Globus pallidus (tissue), 1 donor: ENCODE results near the gene PFDN1.

Experiments used
- DNase-seq: peaks from one replicate; pipeline ENCODE4 v3.0.0-alpha.2; 2015; ENCODE audit warnings: low spot score

Gene PFDN1

GRCh38 chr5:140259500-140259899, 43.4 kb downstream of the PFDN1 start:
- no peak for DNase-seq

GRCh38 chr5:140258873-140259272, 44.0 kb downstream of the PFDN1 start:
- DNase-seq: no peak

- no peak for DNase-seq
Observed at GRCh38 chr5:140258016-140258415, 44.9 kb downstream of the PFDN1 start.

- no peak for DNase-seq
Observed at GRCh38 chr5:140256726-140257125, 46.2 kb downstream of the PFDN1 start.

- DNase-seq: no peak
Observed at GRCh38 chr5:140255460-140256157, 47.3 kb downstream of the PFDN1 start.

- no peak for DNase-seq
Observed at GRCh38 chr5:140253985-140254384, 48.9 kb downstream of the PFDN1 start.

GRCh38 chr5:140252470-140253126, 50.3 kb downstream of the PFDN1 start:
- no peak for DNase-seq

GRCh38 chr5:140251527-140251973, 51.4 kb downstream of the PFDN1 start:
- DNase-seq: no peak

GRCh38 chr5:140250386-140250785, 52.5 kb downstream of the PFDN1 start:
- DNase-seq: no peak

GRCh38 chr5:140249536-140249935, 53.4 kb downstream of the PFDN1 start:
- no peak for DNase-seq

- no peak for DNase-seq
Observed at GRCh38 chr5:140248414-140248813, 54.5 kb downstream of the PFDN1 start.

GRCh38 chr5:140246378-140247122, 56.4 kb downstream of the PFDN1 start:
- peak; percentile 52 for DNase-seq

GRCh38 chr5:140245926-140246325, 57.0 kb downstream of the PFDN1 start:
- no peak for DNase-seq

GRCh38 chr5:140245341-140245740, 57.6 kb downstream of the PFDN1 start:
- no peak for DNase-seq

GRCh38 chr5:140244525-140245025, 58.3 kb downstream of the PFDN1 start:
- peak; percentile 95 for DNase-seq

- DNase-seq: no peak
Observed at GRCh38 chr5:140243706-140244250, 59.1 kb downstream of the PFDN1 start.

GRCh38 chr5:140242890-140243585, 59.9 kb downstream of the PFDN1 start:
- no peak for DNase-seq

- DNase-seq: no peak
Observed at GRCh38 chr5:140242099-140242498, 60.8 kb downstream of the PFDN1 start.

- peak; percentile 98 for DNase-seq
Observed at GRCh38 chr5:140240987-140241706, 61.8 kb downstream of the PFDN1 start.

GRCh38 chr5:140239939-140240700, 62.8 kb downstream of the PFDN1 start:
- DNase-seq: peak; percentile 66
